Measurements from ENCODE around the gene KCNK7.

KCNK7 gene

DNA sequence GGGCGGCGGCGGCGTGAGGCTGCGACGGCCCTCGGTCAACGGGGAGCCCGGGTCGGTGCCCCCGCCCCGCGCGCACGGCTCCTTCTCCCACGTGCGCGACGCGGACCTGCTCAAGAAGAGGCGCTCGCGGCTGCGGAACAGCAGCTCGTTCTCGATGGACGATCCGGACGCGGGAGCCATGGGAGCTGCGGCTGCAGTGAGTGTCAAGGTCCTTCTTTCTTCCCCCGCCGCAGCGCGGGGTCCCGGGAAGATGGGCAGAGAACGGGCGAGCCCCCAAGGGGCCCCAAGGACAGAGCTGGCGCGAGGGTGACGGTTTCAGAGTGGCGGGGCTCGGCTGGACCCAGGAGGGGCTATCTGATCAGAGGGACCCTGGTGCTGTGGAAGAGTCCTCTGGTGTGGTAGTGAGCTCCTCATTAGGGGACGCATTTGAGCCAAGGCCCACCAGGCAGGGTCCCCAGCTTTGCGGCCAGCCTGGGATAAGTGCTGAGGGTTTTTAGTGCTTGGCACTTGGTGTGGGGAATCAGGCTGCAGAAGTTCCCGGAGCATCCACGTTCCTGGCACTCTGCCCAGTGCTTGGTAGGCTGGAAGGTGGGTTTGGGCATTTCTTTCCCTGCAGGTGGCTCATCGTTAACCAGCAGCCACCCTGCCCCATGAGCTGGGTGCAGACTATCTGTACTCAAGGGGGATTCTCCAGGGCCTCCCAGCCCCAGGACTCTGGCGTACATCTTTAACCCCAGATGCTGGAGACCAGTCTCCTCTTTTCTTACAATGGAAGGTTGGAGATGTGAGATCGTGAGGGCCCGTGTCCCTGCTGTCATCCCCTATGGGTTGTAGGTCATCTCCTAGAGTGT, 10.0 kb downstream of the KCNK7 start:
- no peak for DNase-seq

DNA sequence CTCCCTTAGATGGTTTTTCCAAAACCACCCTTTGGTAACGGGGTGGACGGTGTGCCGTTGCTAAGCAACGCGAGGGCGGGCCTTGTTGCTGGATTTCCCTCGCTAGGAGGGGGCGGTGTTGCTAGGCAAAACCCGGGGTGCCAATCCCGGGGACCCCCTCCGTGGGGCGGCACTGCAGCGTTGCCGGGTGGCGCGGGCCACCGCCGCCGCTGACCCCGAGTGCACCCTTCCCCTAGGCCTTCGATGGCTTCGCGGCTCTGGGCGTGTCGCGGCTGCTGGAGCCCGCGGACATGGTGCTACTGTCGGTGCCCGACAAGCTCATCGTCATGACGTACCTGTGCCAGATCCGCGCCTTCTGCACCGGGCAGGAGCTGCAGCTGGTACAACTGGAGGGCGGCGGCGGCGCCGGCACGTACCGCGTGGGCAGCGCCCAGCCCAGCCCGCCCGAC, 10.9 kb downstream of the KCNK7 start:
- DNase-seq: no peak

DNA sequence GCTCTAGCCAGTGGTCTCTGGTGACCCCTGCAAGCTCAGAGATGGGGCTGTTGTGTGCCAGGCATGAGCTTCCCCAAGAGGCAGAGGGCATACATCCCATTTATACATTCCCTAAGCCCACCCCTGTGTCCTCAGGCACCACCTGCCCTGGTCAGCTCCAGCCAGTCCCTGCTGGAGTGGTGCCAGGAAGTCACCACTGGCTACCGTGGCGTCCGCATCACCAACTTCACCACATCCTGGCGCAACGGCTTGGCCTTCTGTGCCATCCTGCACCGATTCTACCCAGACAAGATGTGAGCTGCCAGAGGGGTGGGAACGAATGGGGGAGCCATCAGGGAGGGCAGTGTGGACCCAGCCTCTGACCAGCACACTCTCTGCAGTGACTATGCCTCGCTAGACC, 11.5 kb downstream of the KCNK7 start:
- no peak for DNase-seq

DNA sequence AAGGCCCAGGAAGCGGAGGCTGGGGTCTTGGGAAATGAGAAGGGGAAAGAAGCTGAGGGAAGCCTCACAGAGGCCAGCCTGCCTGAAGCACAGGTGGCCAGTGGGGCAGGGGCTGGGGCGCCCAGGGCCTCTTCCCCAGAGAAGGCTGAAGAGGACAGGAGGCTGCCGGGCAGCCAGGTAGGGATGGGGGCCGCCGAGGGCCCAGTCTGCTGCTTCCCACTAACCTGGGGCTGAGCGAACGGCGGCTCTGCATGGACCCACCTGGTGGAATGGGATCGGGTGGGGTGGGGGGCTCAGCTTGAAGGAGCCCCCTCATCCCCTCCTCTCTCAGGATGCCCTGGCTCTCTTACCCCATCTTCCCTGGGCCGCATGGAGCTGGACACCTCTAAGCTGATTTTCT, 12.0 kb downstream of the KCNK7 start:
- no peak for DNase-seq

DNA sequence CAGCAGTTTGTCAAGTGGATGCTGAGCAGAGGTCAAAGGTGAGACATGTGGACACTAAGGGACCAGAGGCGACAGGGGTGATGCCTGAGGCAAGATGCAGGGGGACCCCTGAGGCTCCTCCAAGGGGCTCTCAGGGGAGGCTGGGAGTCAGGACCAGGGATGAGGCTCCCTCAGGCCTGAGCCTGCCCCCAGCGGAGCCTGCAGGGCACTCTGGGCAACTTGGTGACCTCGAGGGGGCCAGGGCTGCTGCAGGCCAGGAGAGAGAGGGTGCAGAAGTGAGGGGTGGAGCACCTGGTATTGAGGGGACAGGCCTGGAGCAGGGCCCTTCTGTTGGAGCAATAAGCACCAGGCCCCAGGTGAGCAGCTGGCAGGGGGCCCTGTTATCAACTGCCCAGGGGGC, 13.7 kb downstream of the KCNK7 start:
- DNase-seq: no peak

DNA sequence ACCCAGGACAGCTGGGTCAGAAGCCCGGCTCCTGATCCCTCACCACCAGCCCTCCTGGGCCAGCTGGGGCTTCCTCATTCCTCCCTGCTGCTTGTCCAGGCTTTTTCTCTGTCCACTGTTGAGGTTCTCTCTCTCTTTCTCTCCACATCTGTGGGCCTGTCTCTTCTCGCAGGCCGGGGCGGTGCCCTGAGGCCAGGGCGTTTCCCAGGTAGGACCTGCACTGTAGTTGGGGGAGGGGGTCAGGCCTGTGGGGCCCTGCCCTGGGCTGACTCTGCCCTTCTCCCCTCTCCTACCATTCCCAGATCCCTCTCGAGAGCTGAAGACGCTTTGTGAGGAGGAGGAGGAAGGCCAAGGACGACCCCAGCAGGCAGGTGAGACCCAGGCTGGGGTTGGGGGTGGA, 14.8 kb downstream of the KCNK7 start:
- no peak for DNase-seq

DNA sequence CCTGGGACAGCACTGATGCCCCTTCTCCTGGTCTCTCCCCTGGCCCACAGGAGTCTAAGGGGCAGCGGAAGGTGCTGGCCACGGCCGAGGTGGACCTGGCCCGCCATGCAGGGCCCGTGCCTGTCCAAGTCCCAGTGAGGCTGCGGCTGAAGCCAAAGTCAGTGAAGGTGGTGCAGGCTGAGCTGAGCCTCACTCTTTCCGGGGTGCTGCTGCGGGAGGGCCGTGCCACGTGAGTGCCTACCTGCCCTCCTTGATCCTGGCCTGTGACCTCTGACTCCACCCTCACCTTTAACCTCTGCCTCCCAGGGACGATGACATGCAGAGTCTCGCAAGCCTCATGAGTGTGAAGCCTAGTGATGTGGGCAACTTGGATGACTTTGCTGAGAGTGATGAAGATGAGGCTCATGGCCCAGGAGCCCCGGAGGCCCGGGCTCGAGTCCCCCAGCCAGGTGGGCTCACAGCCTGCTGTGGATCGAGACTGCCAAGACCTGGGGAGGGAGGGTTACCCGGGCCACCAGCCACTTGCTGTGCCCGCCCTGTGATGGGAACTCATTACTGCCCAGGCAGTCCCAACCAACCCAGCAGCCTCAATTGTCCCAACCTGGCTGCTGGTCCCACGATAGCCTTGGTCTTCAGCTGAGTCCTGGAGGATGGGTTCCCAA, 15.4 kb downstream of the KCNK7 start:
- no peak for DNase-seq

DNA sequence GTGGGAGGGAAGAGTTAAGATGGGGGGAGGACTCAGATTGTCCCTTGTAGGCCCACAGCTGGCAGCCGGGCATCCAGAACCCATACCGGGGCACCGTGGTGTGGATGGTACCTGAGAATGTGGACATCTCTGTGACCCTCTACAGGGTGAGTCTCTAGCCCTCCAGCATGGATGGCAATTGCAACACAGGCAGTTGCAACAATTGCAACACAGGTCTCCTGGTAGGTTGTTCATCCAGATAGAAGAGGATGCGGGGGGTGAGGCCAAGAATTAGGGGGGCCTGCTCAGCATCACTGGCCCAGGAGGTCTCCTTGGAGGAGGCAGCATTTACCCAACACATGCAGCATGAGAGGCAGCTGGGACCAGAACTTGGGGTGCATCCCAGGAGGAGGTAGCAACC, 16.3 kb downstream of the KCNK7 start:
- no peak for DNase-seq

DNA sequence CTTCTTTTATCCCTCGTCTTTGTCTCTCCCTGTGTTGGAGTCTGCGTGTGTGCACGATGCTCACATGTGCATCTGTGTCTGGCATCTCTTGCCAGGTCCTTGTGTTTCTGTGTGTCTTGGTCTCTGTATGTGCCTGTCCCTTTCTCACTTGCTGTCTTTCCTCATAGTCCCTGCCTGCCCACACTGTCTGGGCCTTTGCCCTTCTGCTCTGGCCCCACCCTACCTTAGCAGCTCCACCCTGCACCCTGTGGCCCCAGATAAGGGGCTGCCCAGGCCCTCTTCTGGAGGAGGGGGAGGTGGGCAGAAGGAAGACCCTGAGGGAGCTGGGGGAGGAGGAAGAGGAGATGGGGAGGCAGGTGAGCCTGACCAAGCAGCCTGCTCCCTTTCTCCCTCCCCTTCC, 16.9 kb downstream of the KCNK7 start:
- DNase-seq: no peak

DNA sequence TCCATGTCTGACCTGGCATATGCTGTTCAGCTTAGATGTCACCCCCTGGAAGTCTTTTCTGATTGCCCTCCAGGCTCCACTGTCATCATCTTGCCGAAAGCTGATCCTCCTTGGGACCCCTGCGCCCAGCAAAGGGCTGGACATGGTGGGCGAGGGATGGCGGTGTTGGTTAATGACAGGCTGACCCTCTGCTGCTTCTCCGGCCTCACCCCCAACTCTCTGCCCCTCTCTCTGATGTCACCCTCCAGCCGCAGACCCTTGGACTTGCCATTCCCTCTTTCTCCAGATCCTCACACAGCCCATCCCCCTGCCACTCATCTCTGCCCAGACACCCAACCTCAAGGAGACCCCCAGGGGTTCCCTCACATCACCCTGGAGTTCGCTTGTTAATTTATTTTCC, 17.5 kb downstream of the KCNK7 start:
- no peak for DNase-seq

DNA sequence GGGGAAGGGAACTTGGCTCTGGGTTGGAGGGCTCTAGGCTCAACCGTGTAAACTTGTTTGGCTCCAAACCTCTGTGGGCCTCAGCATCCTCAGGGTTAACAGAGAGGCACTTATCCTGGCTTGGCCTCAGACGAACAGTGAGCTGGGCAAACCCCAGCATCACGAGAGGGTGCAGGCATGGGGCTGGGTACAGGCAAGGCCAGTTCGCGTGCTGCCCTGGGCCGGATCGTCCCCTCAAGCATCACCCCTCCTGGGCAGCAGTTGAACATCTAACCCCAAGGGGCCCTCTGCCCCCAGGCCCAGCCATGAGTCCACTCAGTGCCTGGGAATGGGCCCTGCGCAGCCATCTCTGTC, 17.9 kb downstream of the KCNK7 start:
- DNase-seq: no peak

DNA sequence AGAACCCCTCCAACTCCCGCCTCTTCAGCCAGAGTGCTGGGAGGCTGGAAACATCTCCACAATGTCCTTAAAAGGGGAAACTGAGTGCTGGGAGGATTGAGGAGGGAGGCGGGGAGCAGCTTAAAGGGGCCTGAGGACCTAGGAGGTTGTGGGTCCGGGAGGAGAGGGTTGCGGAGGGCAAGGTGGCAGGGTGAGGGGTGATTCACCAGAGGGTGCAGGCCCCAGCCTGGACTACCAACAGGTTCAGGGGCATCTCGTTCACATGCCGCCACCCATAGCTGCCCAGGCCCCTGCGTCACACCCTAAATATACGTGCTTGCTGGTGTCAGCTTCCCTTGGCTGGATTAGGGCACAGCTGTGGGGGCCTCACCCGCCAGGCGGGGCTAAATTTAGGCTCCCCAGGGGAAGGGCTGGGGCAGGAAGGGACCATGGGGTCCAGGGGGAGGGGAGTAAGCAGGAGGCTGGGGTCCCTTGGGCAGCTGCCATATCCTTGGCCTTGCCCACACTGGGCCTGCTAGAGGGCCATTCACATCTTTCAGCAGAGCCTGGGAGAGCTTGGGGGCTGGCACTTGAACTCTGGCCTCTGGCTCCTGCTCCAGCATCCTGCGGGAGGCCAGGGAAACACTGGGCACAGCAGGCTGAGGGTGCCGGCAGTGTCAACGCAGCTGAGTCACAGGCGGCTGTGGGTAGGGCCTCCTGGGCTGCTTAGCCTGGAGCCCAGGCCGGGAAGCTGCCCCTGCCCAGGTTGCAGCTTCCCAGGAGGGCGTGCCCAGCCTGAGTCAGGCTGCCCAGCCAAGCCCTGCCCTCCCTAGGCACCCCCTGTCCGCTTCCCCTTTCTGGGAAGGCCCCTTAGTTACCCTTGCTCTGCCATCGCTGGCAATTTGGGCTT, 18.5 kb downstream of the KCNK7 start:
- peak; percentile 85 for DNase-seq

DNA sequence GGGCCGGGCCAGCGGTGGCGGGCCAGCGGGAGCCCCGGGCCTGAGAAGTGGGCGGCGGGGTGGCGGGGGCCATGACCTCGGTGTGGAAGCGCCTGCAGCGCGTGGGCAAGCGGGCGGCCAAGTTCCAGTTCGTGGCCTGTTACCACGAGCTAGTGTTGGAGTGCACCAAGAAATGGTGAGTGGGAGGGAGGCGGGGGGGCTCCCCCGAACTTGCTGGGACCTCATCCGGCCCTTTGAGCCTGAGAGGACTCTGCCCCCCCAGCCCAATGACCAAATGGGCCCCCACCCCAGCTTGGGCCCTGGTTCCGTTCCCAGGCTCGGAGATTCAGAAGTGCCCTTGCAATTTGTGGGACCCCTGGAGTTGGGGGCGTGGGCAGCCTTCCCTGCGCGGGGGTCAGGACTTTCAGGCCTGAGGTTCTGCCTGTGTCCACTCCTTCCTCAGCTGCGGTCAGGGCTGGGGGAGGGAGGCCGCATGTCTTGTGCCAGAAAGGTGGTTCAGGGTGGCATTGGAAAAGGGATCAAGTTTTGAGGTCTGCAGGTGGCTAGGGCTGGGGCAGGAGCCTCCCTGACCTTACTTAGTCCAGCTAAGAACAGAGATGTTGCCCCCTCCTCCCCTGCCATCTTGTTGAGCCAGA, 19.3 kb downstream of the KCNK7 start:
- no peak for DNase-seq

DNA sequence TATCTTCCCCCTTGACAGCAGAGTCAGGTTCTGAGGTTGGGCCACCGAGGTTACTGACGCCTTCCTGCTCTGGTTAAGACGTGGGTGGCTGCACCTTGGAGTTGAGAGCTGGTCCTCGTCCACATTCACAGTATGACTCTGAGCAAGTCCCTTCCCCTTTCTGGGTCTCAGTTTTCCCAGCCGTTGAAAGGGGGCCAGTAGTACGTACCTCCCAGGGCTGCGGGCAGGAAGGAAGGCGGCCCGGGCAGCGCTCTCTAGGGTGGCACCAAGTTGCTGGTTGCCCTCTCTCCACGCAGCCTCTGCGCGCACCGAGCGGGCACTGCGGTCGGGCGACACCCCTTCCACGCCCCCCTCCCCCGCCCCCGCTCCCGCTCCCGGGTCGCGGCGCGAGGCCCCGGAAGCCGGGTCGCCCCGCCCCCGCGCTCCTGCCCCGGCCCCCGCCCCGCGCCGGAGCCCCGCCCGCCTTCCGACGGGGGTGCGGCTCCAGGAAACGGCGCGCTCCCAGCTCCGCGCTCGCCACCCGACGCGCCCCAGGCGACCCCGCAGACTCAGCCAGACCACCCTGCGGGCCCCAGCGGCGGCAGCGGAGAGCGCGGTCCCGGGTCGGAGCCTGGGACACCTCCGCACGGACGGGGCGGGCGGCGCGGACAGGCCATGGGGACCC, 19.9 kb downstream of the KCNK7 start, which contains the start of gene EHBP1L1:
Gene EHBP1L1 (plus strand): TSS at position 486 of the 664 bp plus-strand sequence. CDS start 250 bp downstream, outside the sequence.
- peak; percentile 62 for DNase-seq

DNA sequence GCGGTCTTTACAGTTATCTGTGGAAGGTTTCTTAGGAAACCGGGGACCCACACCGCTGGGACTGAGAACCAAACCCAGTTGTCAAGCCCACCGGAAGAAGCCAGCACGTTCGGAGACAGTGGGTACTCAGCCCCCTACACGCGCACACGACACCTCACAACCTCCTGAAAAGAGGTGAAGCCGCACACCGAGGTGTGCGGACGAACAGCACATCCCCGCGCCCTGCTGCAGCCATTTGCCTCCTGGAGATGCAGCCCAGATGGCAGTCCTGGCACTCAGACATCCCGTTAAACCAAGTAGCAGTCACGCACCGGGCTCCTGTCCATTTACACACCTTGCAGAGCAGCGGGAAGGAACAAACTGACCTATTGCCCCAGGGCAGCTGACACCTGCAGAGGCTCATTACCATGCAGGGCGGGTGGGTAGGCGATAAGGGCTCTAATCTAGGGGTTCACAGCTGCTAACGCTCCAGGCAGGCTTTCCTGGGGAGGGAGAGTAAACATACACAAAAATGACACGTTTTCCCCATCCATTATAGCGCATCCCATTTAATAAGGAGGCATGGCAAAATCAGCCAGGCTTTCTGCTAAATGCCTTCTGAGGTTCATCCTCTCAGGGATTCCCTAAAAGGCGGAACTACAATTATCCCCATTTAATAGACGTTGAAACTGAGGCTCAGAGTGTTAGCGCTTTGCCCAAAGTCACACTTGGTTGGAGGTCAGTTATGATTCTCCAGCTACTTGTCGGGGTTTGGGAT, 20.6 kb downstream of the KCNK7 start:
- no peak for DNase-seq

DNA sequence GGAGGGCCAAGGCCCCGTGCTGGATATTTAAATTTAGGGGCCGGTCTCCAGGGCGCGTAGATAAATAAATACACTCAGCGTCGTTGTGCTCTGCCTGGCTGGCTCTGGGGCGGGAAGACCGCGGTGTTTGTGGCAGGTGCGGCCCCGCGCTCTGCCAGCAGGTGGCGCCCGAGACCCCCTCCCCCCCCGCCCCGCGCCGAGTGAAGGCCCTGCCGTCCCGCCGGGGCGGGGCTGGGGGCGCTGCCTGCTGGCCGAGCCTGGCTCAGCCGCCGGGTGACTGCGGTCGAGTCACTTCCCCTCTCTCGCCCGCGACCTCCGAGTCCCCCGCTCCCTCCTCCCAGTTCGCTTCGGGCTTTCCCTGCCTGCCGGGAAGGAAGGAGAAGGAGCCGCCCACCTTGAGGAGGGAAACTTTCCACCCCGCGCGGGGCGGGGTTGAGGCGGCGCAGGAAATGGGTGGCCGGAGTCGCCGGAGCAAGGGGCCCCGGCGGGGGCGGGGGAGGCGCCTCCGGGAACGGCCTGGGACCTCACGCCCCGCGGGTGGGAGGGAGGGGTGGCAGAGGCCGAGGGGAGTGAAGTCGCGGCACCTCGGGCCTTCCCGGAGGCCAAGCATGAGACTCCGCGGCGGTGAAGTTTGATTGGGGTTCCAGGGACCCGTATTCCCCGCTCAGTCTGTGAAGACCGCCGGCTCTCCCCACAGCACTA, 21.3 kb downstream of the KCNK7 start:
- DNase-seq: peak; percentile 98

DNA sequence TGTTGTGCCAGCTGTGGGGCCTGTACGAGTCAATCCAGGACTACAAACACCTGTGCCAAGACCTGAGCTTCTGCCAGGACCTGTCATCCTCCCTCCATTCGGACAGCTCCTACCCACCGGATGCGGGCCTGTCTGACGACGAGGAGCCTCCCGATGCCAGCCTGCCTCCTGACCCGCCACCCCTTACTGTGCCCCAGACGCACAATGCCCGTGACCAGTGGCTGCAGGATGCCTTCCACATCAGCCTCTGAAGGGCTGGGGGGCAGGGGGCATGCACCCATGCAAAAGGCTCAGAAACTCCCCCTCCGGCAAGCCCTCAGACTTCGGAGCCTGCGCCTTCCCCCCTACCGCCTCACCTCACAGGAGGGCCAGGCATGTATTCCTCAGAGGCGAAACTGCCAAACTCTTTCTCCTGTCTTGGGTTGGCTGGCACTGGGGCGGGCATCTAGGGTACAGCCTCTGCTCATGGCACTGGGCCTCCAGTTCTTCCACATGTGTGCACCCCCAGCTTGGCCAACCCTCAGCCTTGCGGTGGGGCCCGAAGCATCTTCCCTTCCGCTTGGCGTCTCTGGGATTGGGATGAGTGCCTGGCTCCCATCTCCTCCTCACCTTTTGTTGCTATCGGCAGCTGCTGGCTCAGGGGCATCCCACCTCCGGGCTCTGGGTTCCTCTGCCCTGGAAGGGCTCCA, 22.1 kb downstream of the KCNK7 start:
- no peak for DNase-seq

DNA sequence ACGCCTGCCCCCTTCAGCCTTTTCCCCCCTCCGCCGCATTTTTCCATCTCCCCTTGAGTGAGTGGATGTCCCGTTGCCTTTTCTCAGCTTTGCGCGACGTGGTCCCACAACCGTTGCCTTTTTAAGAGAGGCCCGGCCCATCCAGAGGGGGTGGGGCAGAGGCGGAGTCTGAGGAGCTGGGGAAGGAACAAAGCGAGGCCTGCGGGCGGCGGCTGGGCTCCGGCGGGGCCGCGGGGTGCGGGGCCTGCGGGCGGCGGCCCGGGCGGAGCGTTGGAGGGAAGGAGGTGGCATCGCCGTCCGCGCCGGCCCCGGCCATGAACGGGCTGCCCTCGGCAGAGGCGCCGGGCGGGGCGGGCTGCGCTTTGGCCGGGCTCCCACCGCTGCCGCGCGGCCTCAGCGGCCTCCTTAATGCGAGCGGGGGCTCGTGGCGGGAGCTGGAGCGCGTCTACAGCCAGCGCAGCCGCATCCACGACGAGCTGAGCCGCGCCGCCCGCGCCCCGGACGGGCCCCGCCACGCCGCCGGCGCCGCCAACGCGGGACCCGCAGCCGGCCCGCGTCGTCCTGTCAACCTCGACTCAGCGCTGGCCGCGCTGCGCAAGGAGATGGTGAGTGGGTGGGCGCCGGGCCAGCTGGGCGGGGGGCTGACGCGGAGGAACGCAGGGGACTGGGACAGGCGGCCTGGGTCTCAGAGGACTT, 23.1 kb downstream of the KCNK7 start, which contains the start of gene FAM89B:
Gene FAM89B (plus strand): TSS at position 183 of the 696 bp plus-strand sequence. CDS start 132 bp downstream, at position 315.
- DNase-seq: peak; percentile 88

DNA sequence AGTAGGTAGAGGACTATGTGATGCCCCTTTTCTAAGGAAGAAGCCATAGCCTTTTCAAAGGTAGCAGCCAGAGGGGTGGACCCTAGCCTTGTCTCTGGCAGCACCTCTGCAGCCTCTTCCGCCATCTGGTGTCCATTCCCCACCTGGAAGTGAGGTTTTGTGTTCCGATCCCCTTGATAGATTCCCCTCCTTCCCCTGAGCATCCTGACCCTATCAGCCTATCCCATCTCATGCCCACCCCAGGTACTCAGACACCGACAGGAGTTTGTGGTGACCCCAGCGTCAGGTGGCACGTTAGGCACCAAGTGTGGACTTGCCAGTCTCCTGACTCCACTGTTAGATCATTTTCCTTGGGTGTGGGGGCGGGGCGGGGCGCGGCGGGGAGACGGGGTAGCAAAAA, 23.7 kb downstream of the KCNK7 start:
- no peak for DNase-seq

Measured in EL (cell line).